Uterus (tissue), 2 donors: Measurements from ENCODE around the gene GRIK4.

Experiments
- POLR2A ChIP-seq, 2 donors: fragments of 450-650 bp; IDR thresholded peaks; one replicate each; pipeline ENCODE4 v1.6.1; 2016; ENCODE audit warnings: antibody characterized with exemption in 2 of 2, mild to moderate bottlenecking in 1 of 2, moderate library complexity in 1 of 2
- TF ChIP-seq, protein P1 (sequence below), 4 experiments: fragments of 200-600 bp in 2 of 4; fragments of 450-650 bp in 2 of 4; sonication (generic) in 2 of 4; IDR thresholded peaks; one replicate each; pipeline ENCODE4 v1.5.1; 2016 to 2019; ENCODE audit warnings: antibody characterized with exemption in 4 of 4, mild to moderate bottlenecking in 2 of 4, moderate library complexity in 1 of 4

- TF ChIP-seq, protein P1, sequence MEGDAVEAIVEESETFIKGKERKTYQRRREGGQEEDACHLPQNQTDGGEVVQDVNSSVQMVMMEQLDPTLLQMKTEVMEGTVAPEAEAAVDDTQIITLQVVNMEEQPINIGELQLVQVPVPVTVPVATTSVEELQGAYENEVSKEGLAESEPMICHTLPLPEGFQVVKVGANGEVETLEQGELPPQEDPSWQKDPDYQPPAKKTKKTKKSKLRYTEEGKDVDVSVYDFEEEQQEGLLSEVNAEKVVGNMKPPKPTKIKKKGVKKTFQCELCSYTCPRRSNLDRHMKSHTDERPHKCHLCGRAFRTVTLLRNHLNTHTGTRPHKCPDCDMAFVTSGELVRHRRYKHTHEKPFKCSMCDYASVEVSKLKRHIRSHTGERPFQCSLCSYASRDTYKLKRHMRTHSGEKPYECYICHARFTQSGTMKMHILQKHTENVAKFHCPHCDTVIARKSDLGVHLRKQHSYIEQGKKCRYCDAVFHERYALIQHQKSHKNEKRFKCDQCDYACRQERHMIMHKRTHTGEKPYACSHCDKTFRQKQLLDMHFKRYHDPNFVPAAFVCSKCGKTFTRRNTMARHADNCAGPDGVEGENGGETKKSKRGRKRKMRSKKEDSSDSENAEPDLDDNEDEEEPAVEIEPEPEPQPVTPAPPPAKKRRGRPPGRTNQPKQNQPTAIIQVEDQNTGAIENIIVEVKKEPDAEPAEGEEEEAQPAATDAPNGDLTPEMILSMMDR (IDR thresholded peaks at IDR 0.05): no peak
- no peak for TF ChIP-seq POLR2A (IDR thresholded peaks at IDR 0.05)
Observed at GRCh38 chr11:120547316-120547715, 35.8 kb downstream of the GRIK4 start.
